ENCODE data around the gene SCGB1C1.
A peak's percentile ranks its signal among the peaks of the same experiment; 100 is the strongest.
"Not testable (repeated sequence)": the region's sequence is repeated elsewhere in the genome, so short reads cannot be mapped to it uniquely, and the experiment has no call there.

The SCGB1C1 gene

GRCh38 chr11:192674-193128, at the start of gene SCGB1C1:
SCGB1C1 (plus strand) TSS chr11:193078; CDS start chr11:193100, 22 bp downstream.
- H3K4me1 ChIP-seq (ENCODE audit: low read length); H3K4me2 ChIP-seq (ENCODE audit: low read depth, low read length); H3K36me3 ChIP-seq (replicated peaks; ENCODE audit: insufficient read depth, low read length); H3K9me2 ChIP-seq (replicated peaks; ENCODE audit: insufficient read depth, low read length); H3K4me3 ChIP-seq (ENCODE audit: low read length); H2AFZ ChIP-seq (ENCODE audit: low read length); H3K27ac ChIP-seq (ENCODE audit: low read length); H4K20me1 ChIP-seq (ENCODE audit: insufficient read depth, low read length); H3F3A ChIP-seq (ENCODE audit: insufficient read depth, low read length); H3K27me3 ChIP-seq (replicated peaks; ENCODE audit: insufficient read depth, low read length); DNase-seq; H3K79me2 ChIP-seq (ENCODE audit: low read length); H3K9me3 ChIP-seq (replicated peaks; ENCODE audit: insufficient read depth, low read length); H3K9ac ChIP-seq (ENCODE audit: low read length): not testable (repeated sequence)

- H3K27me3 ChIP-seq (replicated peaks; ENCODE audit: insufficient read depth, low read length); H3K9me2 ChIP-seq (replicated peaks; ENCODE audit: insufficient read depth, low read length): not testable (repeated sequence)
Observed at GRCh38 chr11:180242-180641, 12.6 kb upstream of the SCGB1C1 start.

GRCh38 chr11:189200-189783, 3.6 kb upstream of the SCGB1C1 start:
- not testable (repeated sequence) for H3K36me3 ChIP-seq (replicated peaks; ENCODE audit: insufficient read depth, low read length); H3K9ac ChIP-seq (ENCODE audit: low read length); H3K27ac ChIP-seq (ENCODE audit: low read length); H3F3A ChIP-seq (ENCODE audit: insufficient read depth, low read length); H3K9me2 ChIP-seq (replicated peaks; ENCODE audit: insufficient read depth, low read length); H4K20me1 ChIP-seq (ENCODE audit: insufficient read depth, low read length); H3K9me3 ChIP-seq (replicated peaks; ENCODE audit: insufficient read depth, low read length); H2AFZ ChIP-seq (ENCODE audit: low read length); H3K79me2 ChIP-seq (ENCODE audit: low read length); DNase-seq; H3K4me2 ChIP-seq (ENCODE audit: low read depth, low read length); H3K4me3 ChIP-seq (ENCODE audit: low read length); H3K4me1 ChIP-seq (ENCODE audit: low read length); H3K27me3 ChIP-seq (replicated peaks; ENCODE audit: insufficient read depth, low read length)

More at GRCh38 chr11:180242-180641, 12.6 kb upstream of the SCGB1C1 start:
- peak; percentile 29; the same call in 1 of the 2 replicates for TF ChIP-seq CTCF (IDR thresholded peaks at IDR 0.05; ENCODE audit: low read length)
- H3K4me1 ChIP-seq (ENCODE audit: low read length); H3K79me2 ChIP-seq (ENCODE audit: low read length); H3K27ac ChIP-seq (ENCODE audit: low read length); H2AFZ ChIP-seq (ENCODE audit: low read length); H3K4me2 ChIP-seq (ENCODE audit: low read depth, low read length); H3K36me3 ChIP-seq (replicated peaks; ENCODE audit: insufficient read depth, low read length); H4K20me1 ChIP-seq (ENCODE audit: insufficient read depth, low read length); DNase-seq; H3F3A ChIP-seq (ENCODE audit: insufficient read depth, low read length); H3K4me3 ChIP-seq (ENCODE audit: low read length); H3K9ac ChIP-seq (ENCODE audit: low read length); H3K9me3 ChIP-seq (replicated peaks; ENCODE audit: insufficient read depth, low read length): not testable (repeated sequence)

- not testable (repeated sequence) for H3K79me2 ChIP-seq (ENCODE audit: low read length); H3K4me3 ChIP-seq (ENCODE audit: low read length); H3K27me3 ChIP-seq (replicated peaks; ENCODE audit: insufficient read depth, low read length); H3F3A ChIP-seq (ENCODE audit: insufficient read depth, low read length); H3K9me3 ChIP-seq (replicated peaks; ENCODE audit: insufficient read depth, low read length); H4K20me1 ChIP-seq (ENCODE audit: insufficient read depth, low read length); H3K4me2 ChIP-seq (ENCODE audit: low read depth, low read length); H3K36me3 ChIP-seq (replicated peaks; ENCODE audit: insufficient read depth, low read length); H3K4me1 ChIP-seq (ENCODE audit: low read length); H3K9ac ChIP-seq (ENCODE audit: low read length); H3K9me2 ChIP-seq (replicated peaks; ENCODE audit: insufficient read depth, low read length); H3K27ac ChIP-seq (ENCODE audit: low read length); H2AFZ ChIP-seq (ENCODE audit: low read length); DNase-seq
- TF ChIP-seq CTCF (IDR thresholded peaks at IDR 0.05; ENCODE audit: low read length), result peak; percentile 39
Observed at GRCh38 chr11:189843-190311, 3.0 kb upstream of the SCGB1C1 start.

GRCh38 chr11:190546-190945, 2.3 kb upstream of the SCGB1C1 start:
- H3K27me3 ChIP-seq (replicated peaks; ENCODE audit: insufficient read depth, low read length); H3K9me3 ChIP-seq (replicated peaks; ENCODE audit: insufficient read depth, low read length); H3K4me1 ChIP-seq (ENCODE audit: low read length); H3K79me2 ChIP-seq (ENCODE audit: low read length); H3K4me3 ChIP-seq (ENCODE audit: low read length); H3K4me2 ChIP-seq (ENCODE audit: low read depth, low read length); H3K9ac ChIP-seq (ENCODE audit: low read length); DNase-seq; H3F3A ChIP-seq (ENCODE audit: insufficient read depth, low read length); H3K36me3 ChIP-seq (replicated peaks; ENCODE audit: insufficient read depth, low read length); H3K27ac ChIP-seq (ENCODE audit: low read length); H4K20me1 ChIP-seq (ENCODE audit: insufficient read depth, low read length); H2AFZ ChIP-seq (ENCODE audit: low read length); H3K9me2 ChIP-seq (replicated peaks; ENCODE audit: insufficient read depth, low read length): not testable (repeated sequence)

Data from MM.1S (cell line).